ENCODE results near the gene APCDD1.
"Not testable (repeated sequence)": the region's sequence is repeated elsewhere in the genome, so short reads cannot be mapped to it uniquely, and the experiment has no call there.

APCDD1 gene

GRCh38 chr18:10499230-10499629 lies 44.8 kb downstream of the APCDD1 start:
- DNase-seq: no peak

GRCh38 chr18:10500038-10500437 lies 45.6 kb downstream of the APCDD1 start:
- DNase-seq: no peak

GRCh38 chr18:10504723-10505122 lies 50.3 kb downstream of the APCDD1 start:
- no peak for DNase-seq

GRCh38 chr18:10505892-10506291 lies 51.5 kb downstream of the APCDD1 start:
- not testable (repeated sequence) for DNase-seq

DNA sequence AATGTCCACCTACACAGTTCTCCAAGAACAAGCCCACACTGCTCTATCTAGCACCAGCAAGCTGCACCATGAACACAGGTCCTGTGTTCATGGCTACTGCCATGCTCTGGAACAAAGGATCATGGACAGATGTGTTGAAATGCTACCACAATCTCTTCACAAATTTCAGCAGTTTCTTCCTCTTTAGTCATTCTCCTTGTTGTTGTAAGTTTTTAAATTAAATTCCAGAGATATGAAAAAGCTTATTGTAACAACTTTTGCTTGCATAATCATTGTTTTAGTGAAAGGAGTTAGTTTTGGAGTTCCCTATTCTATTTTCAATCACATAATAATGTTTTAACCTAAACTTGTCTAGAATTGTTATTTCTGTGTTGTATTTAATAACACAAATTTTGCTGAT lies 54.2 kb downstream of the APCDD1 start:
- DNase-seq: no peak

DNA sequence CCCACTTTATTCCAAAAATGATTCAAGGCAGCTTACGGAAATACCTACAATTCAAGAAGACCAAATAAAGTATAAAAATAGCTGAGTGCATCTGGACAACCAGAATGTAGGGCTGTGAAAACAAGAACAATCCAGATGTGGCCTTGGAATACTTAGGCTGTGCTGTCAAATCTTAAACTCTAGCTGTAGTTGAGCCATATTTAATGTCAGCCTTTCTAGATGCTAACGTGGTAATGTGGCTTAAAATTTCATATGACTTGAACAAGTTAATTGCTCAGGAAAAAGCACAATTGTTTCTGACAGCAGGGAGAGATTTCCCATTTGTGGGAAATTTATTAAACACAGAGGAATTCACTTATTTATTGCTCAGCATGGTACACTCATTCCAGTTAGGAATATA lies 56.8 kb downstream of the APCDD1 start:
- no peak for DNase-seq

DNA sequence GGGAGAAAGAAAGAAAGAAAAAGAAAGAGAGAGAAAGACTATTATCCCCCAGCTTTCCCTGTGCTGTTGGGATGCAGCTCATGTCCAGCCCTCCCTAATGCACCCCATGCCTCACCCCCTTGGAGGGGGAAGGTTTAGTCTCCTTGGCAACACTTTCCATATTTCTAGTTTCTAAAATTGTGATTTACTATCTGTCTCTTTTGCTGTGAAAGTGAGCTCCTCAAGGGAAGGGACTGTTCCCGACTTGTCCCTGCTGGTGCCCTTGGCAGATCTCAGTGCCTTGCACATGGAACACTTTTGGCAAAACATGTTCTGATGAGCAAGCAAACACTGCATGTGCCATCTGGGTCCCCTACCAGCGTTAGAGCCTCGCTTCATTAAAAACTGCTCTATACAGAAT lies 59.6 kb downstream of the APCDD1 start:
- DNase-seq: no peak

DNA sequence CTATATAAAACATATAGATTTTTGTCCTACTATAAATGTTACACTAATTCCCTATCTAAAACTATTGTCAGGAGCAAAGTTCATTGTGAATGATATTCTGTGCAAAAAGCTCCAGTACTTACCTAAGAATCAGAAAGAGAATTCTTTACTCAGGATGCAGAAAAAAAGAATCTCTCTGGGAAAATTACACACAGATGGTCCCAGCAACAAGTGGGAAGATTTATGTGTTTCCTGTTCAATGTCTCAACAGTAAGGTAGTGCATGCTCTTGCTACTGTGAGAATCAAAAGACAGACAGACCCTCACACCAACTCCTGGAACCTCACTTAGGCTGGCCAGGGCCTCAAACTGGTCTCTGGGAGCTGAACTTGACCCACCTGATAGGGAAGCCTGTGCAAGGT lies 60.2 kb downstream of the APCDD1 start:
- DNase-seq: no peak

DNA sequence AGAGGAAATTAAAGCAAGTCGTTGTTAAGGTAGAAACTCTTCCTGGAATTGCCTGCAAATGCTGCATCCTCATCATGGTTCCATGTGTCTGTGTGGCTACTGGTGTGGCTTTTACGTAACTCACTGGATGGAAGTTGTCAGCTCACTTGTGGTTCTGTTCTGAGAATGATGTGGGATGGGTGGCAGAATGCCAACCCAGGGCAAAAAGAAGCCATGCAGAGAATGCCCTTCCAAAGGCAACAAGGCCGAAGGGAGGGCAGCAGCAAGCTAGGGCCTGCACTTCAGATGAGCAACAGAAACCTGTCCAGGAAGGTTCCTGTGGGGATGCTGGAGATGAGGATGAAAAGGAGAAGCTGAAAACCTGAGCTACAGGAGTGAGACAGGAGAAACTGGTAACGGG lies 61.0 kb downstream of the APCDD1 start:
- no peak for DNase-seq

DNA sequence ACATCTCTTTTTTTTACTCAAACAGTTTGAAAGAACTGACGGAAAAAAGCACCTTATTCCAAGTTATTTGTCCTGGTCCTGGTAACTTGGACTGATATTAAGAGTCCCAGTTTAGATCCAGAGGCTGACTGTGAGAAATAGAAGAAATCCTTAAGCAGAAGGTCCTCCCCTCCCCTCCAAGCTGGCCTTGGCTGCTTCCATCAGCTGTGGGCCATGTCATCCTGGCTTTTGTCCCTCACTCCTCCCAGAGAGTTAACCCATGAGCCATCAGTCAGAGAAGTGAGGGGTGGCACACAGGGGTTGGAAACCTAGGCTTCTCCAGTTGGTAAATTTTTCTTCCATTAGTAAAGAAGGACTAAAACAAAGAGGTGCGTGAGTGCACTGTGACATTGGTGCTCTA lies 61.6 kb downstream of the APCDD1 start:
- no peak for DNase-seq

GRCh38 chr18:10518595-10519255 lies 64.3 kb downstream of the APCDD1 start:
- peak; percentile 75 for DNase-seq

- no peak for DNase-seq
These were observed 64.9 kb downstream of the APCDD1 start for GRCh38 chr18:10519366-10519765.

DNA sequence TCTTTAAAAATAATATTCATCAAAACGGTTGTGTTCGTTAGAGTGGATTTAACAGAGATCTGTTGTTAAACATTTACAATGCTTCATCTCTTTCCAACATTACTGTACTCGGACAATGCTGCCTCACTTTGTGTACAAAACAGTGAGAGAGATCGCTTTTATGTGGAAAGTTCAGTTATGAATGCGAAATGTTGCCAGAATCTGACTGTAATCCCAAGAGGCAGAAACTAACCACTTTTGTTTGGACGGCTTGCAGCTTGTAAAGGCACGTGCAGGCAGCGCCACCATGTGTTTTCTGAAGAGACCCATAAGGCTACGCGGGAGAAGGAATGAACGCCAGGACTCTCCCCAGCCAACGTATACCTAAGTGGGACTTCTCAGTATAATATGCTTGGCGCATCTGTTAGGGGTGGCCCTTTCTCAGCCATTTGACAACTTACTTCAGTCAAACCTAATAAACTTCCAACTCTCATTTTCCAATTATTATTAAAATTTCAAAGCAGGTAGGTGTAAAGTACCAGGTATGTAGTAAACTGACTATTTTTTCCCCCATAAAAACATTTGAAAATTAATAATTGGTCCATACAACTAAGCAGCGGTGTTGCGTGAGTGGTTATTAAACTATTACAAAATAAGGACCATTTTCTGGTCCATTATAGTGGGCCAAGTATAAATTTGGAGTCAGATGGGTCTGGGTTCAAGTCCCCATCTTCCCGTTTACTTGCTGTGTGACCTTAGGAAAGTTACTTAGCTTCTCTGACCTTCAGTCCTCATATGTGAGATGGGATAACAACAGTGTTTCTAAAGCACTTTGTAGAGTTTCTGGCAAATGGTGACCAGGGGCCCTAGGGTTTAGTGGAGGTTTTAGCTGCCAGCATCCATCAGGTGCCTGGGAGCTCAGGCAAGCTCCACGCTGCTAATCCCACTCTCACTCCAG lies 65.8 kb downstream of the APCDD1 start:
- peak; percentile 87 for DNase-seq

GRCh38 chr18:10521566-10521965 lies 67.1 kb downstream of the APCDD1 start:
- DNase-seq: no peak

DNA sequence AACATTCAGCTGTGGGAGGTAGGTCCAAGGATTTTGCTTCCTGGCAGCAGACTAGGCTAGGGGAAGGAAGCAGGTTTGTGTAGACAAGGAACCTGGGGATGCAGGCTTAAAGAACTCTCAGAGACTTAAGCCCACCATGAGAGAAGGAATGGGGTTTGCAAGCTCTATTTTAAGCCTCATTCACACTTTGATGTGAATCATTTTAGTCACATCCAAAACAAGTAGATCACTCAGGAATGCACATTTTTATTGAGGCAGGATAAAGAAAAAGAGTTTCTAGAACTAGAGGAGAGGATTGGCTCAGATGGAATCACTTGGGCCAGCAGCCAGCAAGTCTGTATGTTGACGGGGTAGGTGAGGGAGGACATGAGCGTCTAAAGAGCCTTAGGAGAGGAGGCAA lies 68.1 kb downstream of the APCDD1 start:
- no peak for DNase-seq

DNA sequence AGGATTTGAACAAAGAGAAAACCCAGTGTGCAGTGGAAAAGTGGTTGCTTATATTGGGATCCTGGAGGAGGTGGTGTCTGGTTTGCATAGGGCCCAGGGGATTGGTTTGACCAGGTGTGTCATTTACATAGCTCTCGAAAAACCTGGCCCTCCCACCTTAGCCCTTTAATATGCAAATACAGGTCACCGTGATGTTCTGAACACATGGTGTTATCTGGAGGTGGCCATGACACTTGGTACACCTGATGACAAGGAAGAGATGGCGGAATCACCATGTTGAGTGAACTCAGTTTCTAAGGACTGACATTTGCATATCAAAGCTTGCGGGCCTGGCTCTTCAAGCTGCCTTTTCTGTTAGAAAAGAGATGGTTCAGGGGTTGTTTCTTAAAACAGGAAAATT lies 69.1 kb downstream of the APCDD1 start:
- no peak for DNase-seq

- DNase-seq: no peak
These were observed 70.3 kb downstream of the APCDD1 start for GRCh38 chr18:10524507-10525370.

DNA sequence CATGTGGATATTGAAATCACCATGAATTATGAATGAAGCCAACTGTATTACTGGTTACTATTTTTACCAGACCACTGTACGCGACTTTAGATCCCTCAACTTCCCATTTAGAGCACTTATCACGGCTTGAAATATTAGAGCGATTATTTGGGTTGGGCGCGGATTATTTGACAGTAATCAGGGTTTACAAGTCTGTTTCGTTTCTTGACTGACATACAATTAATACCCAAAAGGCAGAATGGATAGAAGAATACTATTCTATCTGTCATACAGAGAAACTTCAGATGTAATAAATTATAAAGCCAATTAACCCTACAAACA lies 70.9 kb downstream of the APCDD1 start:
- DNase-seq: no peak

- peak; percentile 98 for DNase-seq
These were observed 71.5 kb downstream of the APCDD1 start, which contains the start of gene NAPG for GRCh38 chr18:10525697-10526560. NAPG (plus strand) TSS chr18:10526027; CDS start chr18:10526103, 76 bp downstream.

DNA sequence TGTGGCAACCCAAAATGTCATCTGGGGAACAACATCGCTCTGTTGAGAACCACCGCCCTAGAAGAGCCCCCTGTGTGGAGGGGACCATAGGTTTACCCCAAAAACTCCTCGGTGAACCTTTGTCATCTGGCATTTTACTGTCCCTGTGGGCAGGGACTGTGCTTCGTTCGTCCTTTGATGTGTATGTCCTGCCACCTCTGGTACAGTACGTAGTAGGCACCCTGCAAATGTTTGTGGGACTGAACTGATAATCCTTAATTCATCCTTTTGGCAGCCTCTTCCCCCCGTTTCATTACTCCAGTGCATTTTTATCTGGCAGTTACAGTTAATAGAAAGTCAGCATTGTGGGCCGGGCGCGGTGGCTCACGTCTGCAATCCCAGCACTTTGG lies 72.1 kb downstream of the APCDD1 start:
- no peak for DNase-seq

- DNase-seq: no peak
These were observed 74.0 kb downstream of the APCDD1 start for GRCh38 chr18:10528439-10528838.

- DNase-seq: no peak
These were observed 75.6 kb downstream of the APCDD1 start for GRCh38 chr18:10530002-10530401.

Measured in RPMI8226 (cell line).